Stomach (tissue), 4 donors: ENCODE results near the gene UNC5A.

ENCODE experiments used
- CTCF ChIP-seq, 7 experiments: fragments of 450-650 bp in 4 of 7; fragments of 200-600 bp in 3 of 7; sonication (generic) in 3 of 7; IDR thresholded peaks; one replicate each; pipeline ENCODE4 v1.5.1; 2016 to 2019; ENCODE audit warnings: antibody characterized with exemption in 7 of 7, control low read depth in 2 of 7, mild to moderate bottlenecking in 1 of 7
- POLR2A ChIP-seq, 4 donors: fragments of 450-650 bp; IDR thresholded peaks; one replicate each; pipeline ENCODE4 v1.6.1; 2016; ENCODE audit warnings: antibody characterized with exemption in 4 of 4, control low read depth in 2 of 4, mild to moderate bottlenecking in 1 of 4, moderate library complexity in 1 of 4
- POLR2AphosphoS5 ChIP-seq, 3 donors: sonication (generic); formaldehyde crosslinking; IDR thresholded peaks; one replicate each; pipeline ENCODE4 v1.6.1; 2016; ENCODE audit warnings: antibody characterized with exemption in 3 of 3

DNA sequence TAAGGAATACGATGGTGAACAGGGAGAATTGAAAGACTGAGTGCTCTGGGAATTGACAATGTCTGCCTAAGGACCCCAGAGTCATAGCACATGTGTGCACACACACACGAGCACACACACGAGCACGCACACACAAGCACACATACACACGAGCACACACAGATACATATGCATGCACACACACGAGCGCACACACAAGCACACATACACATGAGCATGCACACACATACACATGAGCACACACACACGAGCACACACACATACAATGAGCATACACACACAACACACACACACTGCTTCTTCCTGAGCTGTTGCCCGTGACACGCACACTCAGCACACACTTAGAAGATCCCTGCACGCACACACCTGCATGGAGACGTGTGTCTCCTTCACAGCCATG lies 10.9 kb upstream of the UNC5A start:
- TF ChIP-seq POLR2AphosphoS5 (IDR thresholded peaks at IDR 0.05) = no peak
- TF ChIP-seq CTCF (IDR thresholded peaks at IDR 0.05) = no peak
- no peak for TF ChIP-seq POLR2A (IDR thresholded peaks at IDR 0.05)
